Upper lobe of left lung (tissue), 4 donors: ENCODE data around the gene ABLIM3.

Source experiments
- POLR2A ChIP-seq, 4 donors: fragments of 450-650 bp; IDR thresholded peaks; one replicate each; pipeline ENCODE4 v1.5.1; 2016 to 2017; ENCODE audit warnings: antibody characterized with exemption in 4 of 4, mild to moderate bottlenecking in 2 of 4
- POLR2AphosphoS5 ChIP-seq, 2 donors: sonication (generic); formaldehyde crosslinking; IDR thresholded peaks; one replicate each; pipeline ENCODE4 v1.5.1; 2017; ENCODE audit warnings: antibody characterized with exemption in 2 of 2

GRCh38 chr5:149110406-149110805 is 30.9 kb upstream of the ABLIM3 start:
- TF ChIP-seq POLR2AphosphoS5 (IDR thresholded peaks at IDR 0.05): no peak
- TF ChIP-seq POLR2A (IDR thresholded peaks at IDR 0.05): no peak
